GM18507 (cell line): ENCODE measurements around the gene COIL.

ENCODE experiments used
- DNase-seq: peaks from one replicate; pipeline ENCODE4 v3.0.0; 2011; ENCODE audit warnings: low read depth; ENCODE audit not compliant: insufficient read length; ENCODE audit errors: extremely low spot score
- FAIRE-seq: peaks from 2 replicates; lab custom pipeline; 2011; peaks lifted over from hg19 to GRCh38; lab: Jason Lieb, UNC

The COIL gene

DNA sequence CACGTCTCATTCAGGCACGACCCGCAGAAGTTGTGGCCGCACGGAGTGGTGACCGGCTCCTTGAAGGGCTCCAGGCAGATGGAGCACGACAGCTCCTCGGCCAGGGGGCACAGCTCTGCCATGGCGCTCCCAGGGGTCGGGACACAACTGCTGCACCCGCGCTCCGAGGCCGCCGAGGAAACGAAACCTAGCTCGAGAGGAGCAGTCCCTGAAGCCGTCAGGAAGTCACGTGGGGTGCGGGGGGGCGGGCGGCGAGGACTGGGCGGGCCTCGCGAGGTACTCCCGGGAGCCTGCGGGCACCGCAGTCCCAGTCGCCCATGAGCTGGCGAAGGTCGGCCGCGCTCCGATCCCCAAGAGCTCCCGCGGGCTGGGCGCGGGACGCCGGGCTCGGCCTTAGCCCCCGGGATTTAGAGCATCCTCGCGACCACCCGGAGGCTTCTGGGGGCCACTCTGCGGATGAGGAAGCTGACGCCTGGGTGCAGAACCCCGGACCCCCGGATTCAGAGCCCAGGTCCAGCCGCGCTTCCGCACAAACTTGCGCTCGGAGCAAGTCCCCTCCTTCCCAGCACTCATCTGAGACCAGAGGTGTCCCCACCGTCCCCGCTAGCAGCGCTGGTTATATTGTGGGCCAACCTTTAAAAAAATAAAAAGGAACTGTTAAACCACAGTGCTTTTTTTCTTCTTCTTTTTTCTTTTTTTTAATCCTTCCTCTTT, 46.8 kb downstream of the COIL start, which contains the start of gene TRIM25:
Gene TRIM25 (minus strand): TSS at position 183 of the 714 bp plus-strand sequence. CDS start 61 bp downstream, at position 122.
- peak; percentile 77 for FAIRE-seq
- DNase-seq, result peak; percentile 89

- FAIRE-seq, result no peak
- DNase-seq, result no peak
These were observed 47.4 kb downstream of the COIL start for GRCh38 chr17:56913353-56913866.

DNA sequence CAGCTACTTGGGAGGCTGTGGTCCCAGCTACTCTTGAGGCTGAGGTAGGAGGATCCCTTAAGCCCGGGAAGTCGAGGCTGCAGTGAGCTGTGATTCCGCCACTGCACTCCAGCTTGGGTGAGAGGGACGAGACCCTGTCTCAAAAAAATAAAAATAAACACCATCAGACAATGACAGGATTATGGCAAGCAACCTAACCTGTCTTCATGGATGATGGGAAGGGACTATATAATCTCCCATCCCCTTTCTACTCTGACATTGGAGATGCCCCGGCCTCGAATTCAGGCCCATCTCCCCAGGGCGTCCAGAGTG, 47.9 kb downstream of the COIL start:
- no peak for DNase-seq
- FAIRE-seq, result no peak

DNA sequence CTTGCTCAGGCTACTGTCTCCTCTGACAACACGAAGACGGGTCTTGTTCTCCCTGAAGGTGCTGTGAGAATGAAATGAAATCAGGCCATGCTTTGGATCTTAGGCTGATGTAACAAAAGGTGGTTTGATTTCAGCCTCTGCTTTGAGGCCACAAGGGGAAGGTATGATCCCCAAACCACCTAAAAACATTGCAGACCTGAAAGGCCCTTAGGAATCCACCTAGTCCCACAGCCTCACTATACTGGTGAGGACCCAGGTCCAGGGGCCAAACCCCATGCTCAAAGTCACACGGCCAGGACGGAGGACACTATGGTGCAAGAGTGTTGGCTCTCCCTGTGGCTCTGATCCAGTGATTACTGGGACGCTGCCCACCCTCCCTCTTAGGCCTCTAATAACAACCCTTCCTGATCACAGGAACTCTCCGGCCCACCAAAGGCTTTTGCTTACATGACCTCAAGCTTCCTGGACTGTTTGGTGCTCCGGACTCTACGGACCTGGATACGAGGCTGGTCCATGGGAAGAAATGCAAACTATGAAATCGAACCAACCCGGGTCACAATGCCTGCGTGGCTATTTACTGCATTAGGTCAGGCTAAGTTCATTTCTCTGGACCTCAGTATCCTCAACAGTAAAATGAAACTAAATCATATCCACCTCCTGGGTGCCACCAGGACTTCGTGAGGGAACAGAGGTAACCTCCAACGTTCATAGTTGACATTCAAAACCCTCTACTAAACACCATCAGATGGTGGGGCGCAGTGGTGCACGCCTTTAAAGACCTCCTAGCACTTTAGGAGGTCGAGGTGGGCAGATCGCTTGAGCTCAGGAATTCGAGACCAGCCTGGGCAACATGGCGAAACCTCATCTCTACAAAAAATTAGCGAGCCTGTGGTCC, 48.5 kb downstream of the COIL start:
- no peak for FAIRE-seq
- DNase-seq, result no peak

DNA sequence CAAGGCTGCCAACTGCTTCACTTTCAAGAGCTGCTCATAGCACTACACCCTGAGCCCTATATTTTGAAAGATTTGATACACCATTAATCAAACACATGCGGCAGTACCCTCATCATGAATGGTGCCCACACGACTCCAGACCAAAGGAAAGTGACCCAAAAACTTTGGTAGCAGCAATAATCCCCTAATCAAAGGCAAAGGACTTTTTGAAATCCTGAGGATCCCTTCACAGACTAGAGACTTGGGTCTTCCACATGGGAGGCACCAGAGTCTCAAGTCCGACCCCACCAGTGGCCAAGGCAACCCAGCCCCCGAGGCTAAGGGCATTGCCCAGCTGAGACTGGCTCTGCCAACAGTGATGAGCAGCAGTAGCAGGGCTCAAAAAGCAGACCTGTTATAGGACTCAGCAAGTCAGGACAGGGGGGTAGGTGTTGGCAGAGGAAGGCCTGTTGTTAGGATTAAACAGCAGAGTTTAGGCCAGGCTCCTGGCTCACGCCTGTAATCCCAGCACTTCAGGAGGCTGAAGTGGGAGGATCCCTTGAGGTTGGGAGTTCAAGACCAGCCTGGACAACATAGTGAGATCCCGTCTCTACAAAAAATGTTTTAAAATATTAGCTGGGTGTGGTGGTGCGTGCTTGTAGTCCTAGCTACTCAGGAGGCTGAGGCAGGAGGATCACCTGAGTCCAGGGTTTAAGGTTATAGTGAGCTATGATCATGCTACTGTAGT, 50.2 kb downstream of the COIL start:
- FAIRE-seq (no peak), DNase-seq (no peak)

GRCh38 chr17:56909742-56910508, 50.9 kb downstream of the COIL start:
- no peak for FAIRE-seq
- DNase-seq, result no peak

DNA sequence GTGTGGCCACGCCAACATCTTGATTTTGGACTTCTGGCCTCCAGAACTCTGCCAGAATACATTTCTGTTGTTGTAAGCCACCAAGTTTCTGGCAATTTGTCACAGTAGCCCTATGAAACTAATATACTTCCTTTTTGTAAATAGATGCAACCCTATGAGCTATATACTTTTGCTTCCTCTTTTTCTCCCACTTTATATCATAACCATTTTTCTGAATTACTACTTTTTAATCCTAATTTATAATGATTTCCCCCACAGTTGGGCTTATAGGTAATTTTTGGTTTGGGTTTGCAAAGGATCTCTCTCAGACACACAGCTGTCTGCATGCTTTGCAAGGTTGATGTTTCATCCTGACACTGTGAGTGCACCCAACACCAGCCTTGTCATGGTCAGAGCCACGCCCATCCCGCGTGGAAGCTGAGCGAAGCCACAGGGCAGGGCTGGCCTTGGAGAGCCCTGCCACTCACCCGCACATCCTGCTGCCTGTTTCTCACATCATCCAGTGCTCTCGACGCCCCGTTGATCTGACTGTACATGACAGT, 52.8 kb downstream of the COIL start:
- DNase-seq (peak; percentile 50), FAIRE-seq (peak; percentile 76)

DNA sequence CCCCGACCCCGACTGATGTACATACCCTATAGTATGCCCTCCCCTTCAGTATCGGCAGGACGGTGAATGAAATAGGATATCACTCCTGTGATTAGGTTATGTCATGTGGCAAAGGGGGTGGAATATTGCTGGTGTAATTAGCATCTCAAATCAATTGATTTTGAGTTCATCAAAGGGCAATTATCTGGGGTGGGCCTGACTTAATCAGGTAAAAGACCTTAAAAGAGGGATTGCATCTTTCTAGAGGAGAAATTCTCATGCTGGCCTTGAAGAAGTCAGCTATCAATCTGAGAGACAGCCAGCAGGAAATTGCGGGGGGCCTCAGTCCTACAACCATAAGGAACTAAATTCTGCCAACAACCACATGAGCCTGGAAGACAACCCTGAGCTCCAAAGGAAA, 57.3 kb downstream of the COIL start:
- FAIRE-seq (no peak), DNase-seq (no peak)

DNA sequence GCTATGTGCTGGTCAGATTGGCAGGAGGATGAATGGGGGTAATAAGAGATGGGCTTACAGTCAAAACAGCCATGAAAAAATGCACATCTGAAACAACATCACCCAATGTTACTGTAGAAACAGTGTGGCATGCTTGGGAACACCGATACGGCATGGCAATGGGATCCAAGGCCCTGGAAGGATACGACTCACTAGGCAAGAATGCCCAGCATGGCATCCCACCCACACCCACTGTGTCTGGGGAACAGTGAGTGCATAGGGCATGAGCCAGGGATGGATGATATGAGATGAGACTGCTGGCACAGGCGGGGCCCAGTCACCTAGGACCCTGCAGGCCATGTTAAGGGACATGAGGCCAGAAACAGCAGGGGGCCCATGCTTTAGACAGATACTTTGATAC, 58.5 kb downstream of the COIL start:
- DNase-seq, result no peak
- FAIRE-seq, result no peak

DNA sequence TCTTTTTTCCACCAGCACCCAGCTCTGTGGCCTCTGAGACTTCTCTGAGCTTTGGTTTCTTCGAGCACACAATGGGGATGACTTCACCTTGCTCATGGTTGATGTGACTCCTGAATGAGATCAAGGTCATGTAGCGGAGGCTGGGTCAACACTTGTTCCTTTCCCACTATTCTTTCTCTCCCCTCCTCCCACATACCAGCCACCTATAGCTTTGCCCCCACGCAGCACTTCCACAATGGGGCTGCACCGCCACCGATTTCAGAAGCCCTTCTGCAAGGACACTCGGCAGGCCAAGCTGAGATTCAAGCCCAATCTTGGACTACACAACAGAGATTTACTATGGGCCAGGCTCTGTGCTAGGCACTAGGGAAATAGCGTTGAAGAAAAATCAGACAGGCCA, 61.4 kb downstream of the COIL start:
- DNase-seq, result no peak
- FAIRE-seq, result no peak

- no peak for FAIRE-seq
- DNase-seq, result no peak
These were observed 62.0 kb downstream of the COIL start for GRCh38 chr17:56898874-56899273.

DNA sequence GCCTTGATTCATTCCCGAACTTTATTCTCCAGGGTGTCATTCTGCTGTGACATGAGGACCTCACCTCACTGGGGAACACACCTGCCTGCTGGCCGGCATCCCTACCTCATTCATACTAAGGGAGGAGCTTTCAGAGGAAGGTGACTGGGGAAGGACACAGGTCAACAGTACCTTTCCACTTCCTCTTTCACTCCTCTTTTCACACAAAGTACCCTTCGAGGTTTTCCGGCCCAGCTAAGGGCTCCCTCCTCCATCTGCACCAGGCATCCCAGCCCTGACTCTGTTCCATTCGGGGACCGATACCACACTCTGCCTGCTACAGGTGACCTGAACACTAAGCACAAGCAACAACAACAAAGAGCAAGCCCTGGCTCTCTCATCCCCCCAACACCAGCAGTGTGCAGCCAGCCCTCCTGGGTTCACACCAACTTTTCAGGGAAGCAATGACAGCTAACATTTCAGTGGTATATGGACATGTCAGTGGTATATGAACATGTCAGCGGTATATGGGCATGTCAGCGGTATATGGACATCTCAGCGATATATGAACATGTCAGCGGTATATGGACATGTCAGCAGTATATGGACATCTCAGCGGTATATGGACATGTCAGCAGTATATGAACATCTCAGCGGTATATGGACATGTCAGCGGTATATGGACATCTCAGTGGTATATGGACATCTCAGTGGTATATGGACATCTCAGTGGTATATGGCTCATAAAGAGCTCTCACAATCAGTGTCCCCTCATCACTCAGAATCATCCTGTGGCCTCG, 63.0 kb downstream of the COIL start:
- DNase-seq, result no peak
- FAIRE-seq, result peak; percentile 35

- no peak for FAIRE-seq
- no peak for DNase-seq
These were observed 63.9 kb downstream of the COIL start for GRCh38 chr17:56896968-56897359.

GRCh38 chr17:56896217-56896967, 64.5 kb downstream of the COIL start:
- DNase-seq, result no peak
- no peak for FAIRE-seq

DNA sequence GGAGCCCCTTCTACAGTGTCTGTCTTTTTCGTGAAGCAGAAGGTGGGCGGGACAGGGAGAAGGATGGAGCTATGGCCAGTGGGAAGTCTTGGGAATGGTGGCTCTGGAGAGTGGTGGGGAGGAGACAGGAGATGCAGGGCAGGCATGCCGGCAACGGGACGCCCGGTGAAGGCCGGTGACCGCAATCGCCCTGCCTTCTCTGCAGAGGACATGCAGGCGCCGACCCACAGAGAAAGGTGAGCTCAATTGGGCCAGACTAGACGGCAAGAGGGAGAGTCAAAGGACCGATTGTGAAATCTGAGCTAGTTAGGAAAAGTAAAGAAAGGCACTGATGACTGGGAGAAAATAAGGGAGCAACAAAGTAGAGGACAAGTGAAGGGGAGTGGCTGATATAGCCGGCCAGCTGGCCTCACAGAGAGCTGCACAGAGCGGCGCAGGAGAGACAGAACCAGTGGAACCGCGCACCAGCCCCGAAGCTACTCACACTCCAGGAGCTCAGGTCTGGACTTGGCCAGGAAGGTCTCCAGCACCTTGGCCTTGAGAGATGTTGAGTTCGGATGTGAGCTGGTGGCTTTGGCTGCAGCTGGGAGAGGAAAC, 65.9 kb downstream of the COIL start:
- DNase-seq, result no peak
- FAIRE-seq, result no peak

DNA sequence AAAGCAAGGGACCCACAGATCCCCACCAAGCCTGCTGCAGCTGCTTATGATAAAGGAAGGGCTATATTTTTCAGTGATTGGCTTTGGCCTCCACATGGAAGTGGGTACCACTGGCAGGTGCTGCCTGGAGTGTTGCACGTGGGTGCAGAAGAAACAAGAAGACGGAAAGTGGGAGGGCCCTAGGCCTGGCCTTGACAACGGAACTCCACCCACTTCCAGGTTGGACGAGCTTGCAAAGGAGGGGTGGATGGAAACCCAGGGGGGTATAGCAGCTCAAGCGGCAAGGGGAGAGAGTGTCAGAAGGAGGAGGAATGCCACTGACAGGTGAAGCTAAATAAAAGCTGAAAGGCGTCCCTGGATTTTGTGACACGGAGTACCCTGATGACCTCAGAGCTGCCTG, 67.3 kb downstream of the COIL start:
- no peak for DNase-seq
- no peak for FAIRE-seq

- DNase-seq, result no peak
- FAIRE-seq, result no peak
These were observed 68.5 kb downstream of the COIL start for GRCh38 chr17:56892333-56892732.
